Left hindlimb (tissue), 1 donor: ENCODE data around the gene CDK11A.
"Not testable (repeated sequence)": the region's sequence is repeated elsewhere in the genome, so short reads cannot be mapped to it uniquely, and the experiment has no call there.

Experiments
- DNase-seq: peaks from one replicate; pipeline ENCODE4 v3.0.0-alpha.2; 2018

Gene CDK11A

DNA sequence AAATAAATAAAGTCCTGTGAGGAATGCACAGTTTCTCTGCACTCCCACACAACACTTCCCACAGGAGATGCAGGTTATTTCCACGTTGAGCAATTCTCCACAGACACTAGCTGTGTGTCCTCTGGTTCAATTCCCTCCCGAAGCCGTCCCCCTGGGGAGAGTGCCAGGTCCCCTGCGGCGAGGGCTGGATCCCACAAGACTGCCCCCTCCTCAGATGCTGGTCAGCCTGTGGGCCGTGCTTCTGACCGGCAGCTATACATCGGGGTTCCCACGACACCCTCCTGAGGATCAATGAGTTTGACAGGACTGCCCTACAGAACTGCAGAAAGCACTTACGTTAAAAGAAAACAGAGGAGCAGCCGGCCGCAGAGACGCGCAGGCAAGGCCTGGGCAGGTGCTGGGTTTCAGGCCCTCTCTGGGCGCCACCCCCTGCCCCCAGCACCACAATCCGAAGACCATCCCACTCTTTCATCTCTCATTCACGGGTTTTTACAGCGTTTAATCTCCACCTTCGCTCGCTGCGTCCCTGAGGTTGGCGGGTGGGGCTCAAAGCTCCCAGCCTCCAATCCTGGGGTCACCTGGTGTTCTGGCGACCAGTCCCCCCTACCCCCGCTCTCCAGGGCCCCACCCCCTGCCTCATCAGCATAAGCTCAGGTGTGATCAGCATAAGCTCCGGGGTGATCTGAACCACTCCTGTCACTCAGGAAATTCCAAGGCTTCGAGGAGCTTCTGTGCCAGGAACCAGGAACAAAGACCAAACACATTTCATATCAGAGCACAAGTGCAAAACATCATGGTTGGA, 40.9 kb downstream of the CDK11A start:
- peak; percentile 28 for DNase-seq

- peak; percentile 16 for DNase-seq
Observed at GRCh38 chr1:1680912-1681273, 43.3 kb downstream of the CDK11A start.

DNA sequence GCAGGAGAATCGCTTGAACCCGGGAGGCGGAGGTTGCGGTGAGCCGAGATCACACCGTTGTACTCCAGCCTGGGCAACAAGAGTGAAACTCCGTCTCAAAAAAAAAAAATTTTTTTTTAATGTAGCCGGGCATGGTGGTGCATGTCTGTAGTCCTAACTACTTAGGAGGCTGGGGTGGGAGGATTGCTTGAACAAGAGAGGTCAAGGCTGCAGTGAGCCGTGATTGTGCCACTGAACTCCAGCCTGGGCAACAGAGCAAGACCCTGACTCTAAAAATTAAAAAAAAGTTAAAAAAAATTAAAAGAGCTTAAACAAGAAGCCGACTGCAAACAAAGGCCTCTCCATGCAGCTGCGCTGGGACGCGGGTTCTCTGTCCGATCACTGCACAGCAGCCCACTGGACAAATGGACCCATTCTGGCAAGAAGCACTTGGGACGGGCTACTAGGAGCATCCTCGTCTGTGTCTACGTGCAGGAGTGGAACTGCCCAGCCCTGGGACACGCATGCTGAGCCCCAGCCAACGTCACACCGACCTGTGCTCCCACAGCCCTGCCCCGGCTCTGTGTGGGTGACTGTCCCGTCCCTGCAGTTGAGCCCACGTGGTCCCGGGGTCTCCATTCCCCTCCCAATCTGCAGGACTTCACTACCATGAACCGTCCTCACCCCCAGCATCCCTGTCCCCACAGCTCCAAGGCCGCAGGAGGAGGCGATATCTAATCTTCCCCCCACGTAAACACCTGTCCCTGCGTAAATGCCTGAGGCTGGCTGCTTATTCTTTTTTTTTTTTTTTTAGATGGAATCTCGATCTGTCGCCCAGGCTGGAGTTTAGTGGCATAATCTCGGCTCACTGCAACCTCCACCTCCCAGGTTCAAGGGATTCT, 43.9 kb downstream of the CDK11A start:
- peak; percentile 16 for DNase-seq

DNA sequence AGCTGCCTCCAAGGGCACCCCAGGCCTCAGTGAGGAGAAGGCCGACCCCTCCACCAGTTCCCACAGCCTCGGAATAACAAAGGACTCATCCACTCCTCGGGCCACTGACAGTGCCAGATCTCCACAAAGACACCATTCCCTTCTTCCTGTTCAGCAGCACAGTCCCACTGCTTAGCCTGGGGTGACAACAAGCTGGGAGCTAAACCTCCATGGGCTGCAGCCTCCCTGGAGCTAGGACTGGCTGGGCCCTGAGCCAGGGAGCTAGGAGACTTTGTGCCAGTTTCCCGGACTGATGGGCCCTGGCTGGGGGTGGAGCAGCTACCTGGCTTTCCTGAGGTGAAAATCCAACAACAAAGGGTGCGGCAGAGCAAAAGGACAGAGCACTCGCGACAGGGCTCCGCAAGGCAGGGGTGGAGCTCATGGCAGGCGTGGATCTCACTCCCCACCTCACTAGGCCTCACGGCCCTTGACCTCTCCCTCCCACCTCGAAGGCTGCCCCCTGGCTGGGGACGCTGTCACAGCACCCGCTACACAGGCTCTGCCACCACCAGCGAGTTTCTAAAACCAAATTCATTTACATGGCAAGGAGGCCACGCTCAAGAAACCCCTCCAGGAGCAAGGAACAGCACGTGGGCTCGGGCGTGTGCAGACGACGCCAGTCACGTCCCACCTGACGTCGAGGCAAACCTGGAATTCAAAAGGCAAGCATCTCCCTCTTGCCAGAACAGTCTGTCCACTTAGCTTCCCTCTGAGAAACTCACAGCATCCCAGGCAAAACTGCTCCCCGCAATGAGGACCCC, 45.4 kb downstream of the CDK11A start:
- no peak for DNase-seq

DNA sequence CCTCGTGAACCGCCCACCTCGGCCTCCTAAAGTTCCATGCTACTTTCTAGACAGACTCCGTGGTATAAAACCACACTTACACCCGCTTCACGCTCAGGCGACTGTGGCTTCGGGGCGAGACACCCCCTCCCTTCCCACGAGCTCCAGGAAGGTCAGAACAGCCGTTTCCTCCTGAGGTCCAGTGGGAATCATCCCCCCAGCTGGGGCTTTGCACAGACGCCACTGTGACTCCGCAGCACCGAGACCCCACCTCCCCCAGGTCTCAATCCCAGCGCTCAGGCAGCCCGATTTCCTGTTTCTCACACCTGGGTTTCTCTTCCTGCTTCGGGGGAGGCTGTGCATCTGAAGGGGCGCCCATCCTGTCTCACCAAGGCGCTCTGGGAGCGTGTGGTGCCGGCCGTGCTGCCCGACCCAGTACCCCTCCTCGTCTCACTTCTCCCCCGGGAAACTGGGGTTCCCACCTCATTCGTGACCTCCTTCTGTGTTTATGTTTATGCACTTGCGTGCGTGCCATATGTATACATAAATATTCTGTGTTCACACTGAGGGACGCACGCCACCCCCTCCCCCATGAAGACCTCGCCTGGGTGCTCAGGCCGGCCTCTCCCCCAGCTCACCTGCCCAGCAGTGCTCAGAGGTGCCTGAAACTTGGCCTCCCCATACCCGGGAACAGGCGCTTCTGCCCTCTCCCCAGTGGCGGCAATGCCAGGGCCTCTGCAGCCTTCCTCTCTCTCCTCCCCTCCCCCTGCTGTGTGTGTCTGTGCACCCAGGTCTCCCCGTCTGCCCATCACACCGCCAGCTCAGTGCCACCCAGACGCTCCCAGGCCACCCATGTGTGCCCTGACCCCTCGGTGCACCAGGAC, 46.2 kb downstream of the CDK11A start:
- no peak for DNase-seq

DNA sequence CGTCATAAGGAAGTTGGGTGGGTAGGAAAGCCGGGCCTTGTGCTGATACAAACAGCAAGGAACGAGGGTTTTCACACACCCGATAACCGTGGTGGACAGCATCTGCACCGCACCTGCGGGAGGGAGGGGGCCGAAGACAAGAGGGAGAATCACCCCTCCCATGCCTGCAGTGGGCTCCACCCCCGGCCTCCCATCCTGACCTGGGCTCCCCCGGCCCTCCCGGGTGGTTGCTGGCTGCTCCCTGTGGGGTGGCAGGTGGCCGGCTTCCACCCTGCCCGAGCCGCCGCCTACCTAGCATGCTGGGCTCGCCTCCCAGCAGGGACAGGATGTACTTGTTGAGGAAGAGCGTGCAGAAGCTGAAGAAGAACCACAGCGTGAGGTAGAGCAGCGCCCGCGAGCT, 48.1 kb downstream of the CDK11A start:
- DNase-seq = not testable (repeated sequence)

- DNase-seq = not testable (repeated sequence)
Observed at GRCh38 chr1:1675218-1675617, 48.9 kb downstream of the CDK11A start.

- not testable (repeated sequence) for DNase-seq
Observed at GRCh38 chr1:1674806-1675205, 49.4 kb downstream of the CDK11A start.

GRCh38 chr1:1672181-1672965, 51.8 kb downstream of the CDK11A start:
- no peak for DNase-seq

- DNase-seq = no peak
Observed at GRCh38 chr1:1671365-1672119, 52.6 kb downstream of the CDK11A start.

DNA sequence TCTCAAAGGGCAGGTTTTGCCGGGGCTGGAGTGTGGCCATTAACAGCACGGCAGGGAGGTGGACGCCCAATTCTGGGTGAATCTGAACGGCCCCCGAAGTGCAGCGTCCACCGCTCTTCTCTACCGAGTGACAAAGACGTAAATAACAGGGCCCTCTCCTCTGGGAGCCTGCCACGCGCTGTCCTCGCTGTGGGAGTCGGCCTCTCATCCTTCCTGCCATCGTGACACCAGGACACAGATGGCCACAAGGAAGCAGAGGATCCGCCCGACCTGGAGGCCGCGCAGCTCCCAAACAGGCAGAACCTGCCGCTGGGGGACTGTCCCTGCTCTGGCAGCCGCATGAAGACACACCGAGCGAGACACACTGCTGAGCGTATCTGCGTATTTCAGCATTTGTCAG, 53.3 kb downstream of the CDK11A start:
- DNase-seq = no peak

GRCh38 chr1:1669468-1670440, 54.4 kb downstream of the CDK11A start:
- DNase-seq = no peak

GRCh38 chr1:1666526-1666925, 57.6 kb downstream of the CDK11A start:
- DNase-seq = no peak

- no peak for DNase-seq
Observed at GRCh38 chr1:1665815-1666251, 58.3 kb downstream of the CDK11A start.

- no peak for DNase-seq
Observed at GRCh38 chr1:1664941-1665814, 59.0 kb downstream of the CDK11A start.

DNA sequence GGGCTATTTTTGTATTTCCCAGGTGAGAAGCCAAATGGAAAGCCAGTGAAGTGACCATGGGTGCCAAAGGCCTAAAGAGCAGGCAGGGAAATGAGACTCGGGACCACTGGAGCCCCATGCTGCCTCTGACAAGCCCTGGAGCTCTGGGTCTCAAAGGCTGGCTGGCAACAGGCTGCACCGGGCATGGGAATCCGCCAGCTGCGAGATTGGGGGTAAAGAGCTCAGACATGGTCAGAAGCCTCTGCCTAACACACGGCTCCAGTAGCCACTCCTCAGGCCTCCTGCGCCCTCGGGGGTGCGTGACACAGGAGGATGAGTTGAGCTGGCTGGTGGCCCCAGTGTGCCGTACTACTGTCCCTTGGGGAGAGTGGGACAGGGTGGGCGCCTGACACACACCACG, 59.8 kb downstream of the CDK11A start:
- DNase-seq = not testable (repeated sequence)

DNA sequence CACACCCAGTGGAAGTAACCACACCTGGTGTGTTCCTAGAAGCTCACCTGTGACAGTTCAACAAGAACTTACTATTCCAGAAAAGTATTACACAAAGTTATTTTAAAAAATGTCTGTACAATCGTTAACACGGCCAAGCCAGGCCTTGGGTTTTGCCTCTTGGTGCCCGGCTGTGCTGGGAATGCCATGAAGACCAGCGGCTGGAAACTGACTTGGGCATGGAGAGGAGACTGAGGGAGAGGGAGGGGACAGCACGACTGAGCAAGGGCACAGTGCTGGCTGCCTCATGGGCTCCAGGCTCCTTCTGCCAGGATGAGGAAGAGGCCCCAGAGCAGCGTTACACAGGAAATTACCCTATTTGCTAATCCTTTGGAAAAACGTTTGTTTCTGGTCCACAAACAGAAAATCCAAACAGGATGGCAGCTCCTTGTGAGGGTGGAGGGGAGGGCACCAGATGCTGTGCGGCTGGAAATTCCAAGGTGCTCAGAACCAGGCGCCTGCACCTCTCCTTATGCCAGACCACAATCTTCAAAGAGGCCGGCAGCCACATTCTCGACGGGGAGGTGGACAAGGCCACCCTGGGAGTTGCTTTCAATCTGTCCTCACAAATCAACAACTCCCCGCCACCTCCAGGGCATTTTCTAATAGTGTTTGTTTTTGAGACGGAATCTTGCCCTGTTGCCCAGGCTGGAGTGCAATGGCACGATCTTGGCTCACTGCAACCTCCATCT, 61.2 kb downstream of the CDK11A start:
- DNase-seq = not testable (repeated sequence)
